HG03108 (cell line): ENCODE results near the gene LRP1B.

Experiments used
- ATAC-seq: cut with Tn5 transposase; IDR thresholded peaks from one replicate; pipeline ENCODE4 v1.9.1; 2021; ENCODE audit warnings: moderate library complexity; ENCODE audit not compliant: unreplicated experiment

The LRP1B gene

DNA sequence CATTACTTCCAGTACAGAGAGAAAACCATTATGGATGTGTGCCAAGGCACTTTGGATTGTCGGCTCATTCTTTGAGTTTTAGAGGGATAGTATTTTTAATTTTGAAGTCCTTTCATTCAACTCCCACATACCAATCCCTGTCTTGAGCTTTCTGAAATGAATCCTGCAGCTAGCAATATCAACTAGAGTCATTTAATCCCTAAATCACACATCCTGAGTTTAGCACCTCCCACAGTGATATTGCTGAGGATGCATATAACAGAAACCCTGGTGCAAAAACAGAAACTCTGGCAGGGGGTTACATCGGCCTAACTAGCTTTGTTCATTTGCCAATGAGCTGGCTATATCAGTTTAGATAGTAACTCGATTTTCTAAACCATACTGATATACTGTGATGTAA lies 427.3 kb downstream of the LRP1B start:
- ATAC-seq = no peak

GRCh38 chr2:141701618-141702017 lies 429.2 kb downstream of the LRP1B start:
- ATAC-seq = no peak

- no peak for ATAC-seq
Measured at GRCh38 chr2:141699573-141699972, 431.2 kb downstream of the LRP1B start.

GRCh38 chr2:141698500-141698899 lies 432.3 kb downstream of the LRP1B start:
- ATAC-seq = no peak

- no peak for ATAC-seq
Measured at GRCh38 chr2:141697035-141697434, 433.8 kb downstream of the LRP1B start.

- no peak for ATAC-seq
Measured at GRCh38 chr2:141694180-141694579, 436.6 kb downstream of the LRP1B start.

DNA sequence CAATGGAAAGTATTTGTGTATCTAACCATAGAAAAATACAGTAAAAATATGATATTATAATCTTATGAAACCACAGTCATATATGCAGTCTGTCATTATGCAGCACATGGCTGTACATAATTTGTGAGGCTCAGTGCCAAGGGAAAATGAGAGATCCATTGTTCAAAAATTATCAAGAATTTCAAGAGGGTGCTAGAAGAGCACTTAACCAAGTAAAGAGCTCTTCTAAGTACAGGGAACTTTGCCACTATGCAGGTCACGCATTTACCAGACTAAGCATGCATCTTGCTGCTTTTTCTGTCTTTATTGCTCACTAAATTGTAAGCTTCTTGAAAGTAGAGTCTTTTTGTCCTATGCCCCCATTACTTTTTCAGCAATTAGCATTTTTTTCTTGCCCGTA lies 438.0 kb downstream of the LRP1B start:
- ATAC-seq = no peak

DNA sequence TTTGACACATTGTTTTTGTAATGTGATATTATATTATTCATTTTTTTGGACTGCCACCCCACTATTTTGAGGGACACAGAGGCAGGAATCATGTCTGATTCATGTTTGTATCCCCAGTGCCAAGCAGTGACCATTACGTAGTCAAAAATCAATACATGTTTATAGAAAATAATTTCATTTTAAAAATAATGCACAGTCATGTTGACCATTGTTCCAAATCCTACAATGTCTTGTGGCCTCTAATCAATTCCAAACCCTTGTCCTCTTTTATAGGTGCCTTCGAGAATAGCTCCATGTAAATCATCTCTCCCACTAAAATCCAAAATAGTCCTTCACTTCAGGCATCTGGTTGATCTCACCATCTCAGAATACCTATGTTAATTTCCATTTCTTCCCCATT lies 454.7 kb downstream of the LRP1B start:
- no peak for ATAC-seq

DNA sequence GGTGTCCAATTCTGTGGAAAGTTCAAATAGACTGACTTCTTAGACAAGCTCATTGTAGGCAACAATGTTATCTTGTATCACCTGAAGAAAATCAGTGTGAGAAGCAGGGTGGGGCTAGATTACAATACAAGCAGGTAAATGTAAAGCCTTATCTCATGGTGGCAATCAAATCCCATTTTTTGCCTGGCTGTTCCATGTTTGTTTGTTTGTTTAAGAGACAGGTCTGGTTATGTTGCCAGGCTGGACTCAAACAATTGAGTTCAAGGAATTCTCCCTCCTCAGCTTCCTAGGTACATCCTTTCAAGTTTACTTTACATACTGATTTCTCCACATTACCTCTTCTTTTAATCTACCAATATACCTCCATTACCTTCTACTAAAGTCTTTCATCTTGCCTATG lies 464.6 kb downstream of the LRP1B start:
- no peak for ATAC-seq

DNA sequence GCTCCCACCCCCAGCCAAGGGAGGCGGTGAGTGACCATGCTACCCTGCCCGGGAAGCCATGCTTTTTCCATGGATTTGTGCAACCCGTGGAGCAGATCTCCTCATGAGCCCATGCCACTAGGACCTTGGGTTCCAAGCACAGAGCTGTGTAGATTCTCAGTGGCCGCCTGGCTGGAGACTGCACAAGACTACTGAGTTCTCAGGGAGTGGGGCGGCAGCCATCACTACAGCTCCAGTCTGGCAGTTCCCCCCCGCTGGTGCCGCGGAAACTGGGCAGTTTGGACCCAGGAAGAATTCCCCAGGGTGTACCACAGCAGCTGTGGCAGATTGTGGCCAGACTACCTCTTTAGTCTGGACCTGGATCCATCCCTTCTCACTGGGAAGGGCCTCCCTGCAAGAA lies 470.6 kb downstream of the LRP1B start:
- ATAC-seq = no peak

- ATAC-seq = no peak
Measured at GRCh38 chr2:141654311-141654710, 476.5 kb downstream of the LRP1B start.

DNA sequence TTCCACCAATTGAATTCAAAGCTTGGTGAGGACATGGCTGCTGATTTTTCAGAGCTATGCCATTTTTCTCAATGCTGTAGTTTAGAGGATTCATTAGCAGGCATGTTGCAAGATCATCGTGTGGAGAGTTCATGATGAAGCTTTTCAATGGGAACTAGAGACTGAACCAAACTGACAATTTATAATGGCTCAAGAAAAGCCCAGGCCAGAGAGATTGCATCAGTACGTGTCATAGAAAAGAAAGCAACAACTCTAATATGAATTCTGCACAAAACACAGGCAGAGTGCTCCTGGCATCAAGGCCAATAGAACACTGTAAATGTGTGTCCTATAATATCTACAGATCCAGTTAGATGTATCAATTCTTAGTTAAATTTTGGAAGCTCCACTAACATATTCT lies 477.6 kb downstream of the LRP1B start:
- no peak for ATAC-seq

- ATAC-seq = no peak
Measured at GRCh38 chr2:141652308-141652707, 478.5 kb downstream of the LRP1B start.

- no peak for ATAC-seq
Measured at GRCh38 chr2:141647353-141647752, 483.5 kb downstream of the LRP1B start.

DNA sequence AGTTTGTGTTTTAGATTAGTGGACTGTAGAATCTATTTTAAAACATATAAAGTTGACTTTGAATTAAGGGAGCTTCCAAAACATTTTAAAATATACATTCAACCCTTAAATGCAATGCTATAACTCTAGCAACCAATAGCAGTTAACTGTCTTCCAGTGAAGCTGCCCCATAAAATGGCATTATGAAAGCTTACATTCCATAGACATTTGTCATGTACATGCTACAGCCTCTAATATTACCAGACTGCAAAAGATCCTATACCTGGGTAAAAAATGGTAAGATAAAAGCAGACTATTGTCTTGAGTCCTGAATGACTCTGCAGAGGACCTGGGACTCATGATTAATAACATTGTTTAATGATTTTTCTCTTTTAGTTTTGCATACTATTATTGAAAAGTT lies 489.4 kb downstream of the LRP1B start:
- ATAC-seq = no peak

DNA sequence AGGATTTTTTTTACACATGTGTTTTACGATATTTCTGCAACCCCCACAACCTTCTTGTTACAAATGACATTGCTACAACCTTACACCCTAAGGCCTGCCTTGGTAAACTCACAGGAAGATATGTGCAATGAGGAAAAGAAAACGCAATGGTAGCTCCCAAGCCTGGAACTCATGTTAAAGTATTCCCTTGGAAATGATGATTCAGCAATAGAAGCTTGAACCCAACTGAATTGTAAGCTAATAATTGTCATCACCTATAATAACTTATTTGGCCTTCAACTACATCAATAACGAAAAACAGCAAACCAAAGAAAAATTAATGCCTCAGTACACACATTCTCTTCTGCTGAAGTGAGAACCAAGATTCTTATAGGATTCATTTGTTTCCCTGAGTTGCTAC lies 491.0 kb downstream of the LRP1B start:
- ATAC-seq = no peak

GRCh38 chr2:141633132-141633531 lies 497.7 kb downstream of the LRP1B start:
- ATAC-seq = no peak

DNA sequence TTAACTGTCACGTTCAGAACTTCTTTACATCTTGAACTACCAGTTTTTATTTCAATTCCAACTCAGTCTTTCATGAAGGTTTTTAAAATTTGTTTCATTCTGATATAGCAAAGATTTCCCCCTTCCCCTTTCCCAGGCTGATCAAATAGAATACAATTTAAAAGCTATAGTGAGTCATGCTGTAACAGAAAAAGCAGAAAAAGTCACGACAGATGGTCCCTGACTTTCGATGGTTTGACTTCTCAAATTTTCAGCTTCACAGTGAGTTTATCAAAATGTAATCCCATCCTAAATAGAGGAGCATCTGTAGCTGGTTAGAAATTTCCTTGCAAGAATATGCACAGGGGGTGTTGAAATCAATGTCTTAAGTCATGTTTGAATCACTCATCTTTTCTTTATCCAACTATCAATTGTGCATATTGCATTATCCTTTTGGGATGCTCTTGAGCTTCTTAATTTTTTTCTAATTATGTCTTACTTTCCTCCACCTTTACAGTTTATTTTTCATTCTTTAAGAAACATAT lies 500.3 kb downstream of the LRP1B start:
- ATAC-seq = no peak

- no peak for ATAC-seq
Measured at GRCh38 chr2:141620372-141620771, 510.4 kb downstream of the LRP1B start.

- no peak for ATAC-seq
Measured at GRCh38 chr2:141618457-141618856, 512.4 kb downstream of the LRP1B start.

DNA sequence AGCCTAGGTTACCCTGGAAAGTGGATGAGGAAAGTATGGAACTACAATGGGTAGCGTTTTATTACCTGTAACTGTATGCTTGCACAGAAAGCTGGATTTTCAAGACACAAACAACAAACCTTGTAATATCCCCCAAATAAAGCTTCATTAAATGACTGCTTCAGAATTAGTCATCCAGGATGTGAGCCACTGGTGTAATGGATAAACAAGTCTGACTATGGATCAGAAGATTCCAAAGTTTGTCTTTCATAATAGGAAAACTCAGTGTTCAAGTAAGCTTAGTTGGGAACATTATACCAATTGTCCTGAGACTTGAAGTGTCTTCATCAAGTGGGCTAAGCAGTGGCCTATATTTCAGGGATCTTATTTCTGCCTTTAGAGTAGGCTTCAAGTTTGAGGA lies 518.8 kb downstream of the LRP1B start:
- no peak for ATAC-seq

DNA sequence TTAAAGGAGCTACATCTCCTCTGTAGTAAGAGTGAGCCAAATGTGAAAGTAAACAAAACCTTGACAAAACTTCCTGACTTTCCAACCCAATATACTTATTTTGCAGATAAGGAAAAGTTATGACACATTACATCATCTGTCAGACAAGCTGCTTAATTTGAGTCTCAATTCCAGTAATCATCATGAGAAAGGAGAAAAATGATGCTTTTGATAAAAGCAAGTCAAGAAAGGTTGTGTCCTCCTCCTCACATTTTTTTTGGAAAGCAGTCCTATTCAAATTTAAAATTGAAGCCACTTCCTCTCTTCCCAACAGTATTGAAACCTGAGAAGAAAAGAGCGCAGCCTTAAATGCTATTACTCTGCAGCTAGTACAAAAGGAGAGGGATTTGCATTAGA lies 519.6 kb downstream of the LRP1B start:
- ATAC-seq = no peak

DNA sequence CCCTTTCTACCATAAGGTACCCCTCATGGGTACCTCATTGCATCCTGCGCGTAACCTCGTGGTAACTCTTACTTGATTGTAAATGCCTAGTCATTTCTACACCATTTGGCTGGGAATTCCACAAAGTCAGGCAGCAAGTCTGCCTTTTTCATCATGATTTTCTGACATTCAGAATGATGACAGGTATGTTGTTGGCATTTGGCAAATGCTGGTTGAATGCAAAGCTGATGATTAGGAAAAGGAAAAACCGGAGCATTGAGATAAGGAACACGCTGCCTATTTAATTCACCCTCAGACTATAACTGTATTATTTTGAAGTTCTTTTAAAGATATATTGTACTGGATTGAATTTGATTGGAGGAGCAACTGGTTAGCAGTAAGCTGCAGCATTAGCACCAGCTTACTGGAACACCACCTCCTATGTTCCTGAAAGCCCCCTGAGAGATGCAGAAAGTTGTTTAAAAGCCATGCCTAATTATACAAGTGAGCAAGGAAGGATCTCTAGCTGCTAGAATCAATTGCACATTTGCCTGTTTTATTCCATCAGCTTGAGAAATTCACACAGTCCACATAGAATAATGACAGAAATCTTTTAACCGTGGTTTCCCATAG lies 520.1 kb downstream of the LRP1B start:
- ATAC-seq = no peak
